ENCODE results near the gene TWNK. TPM values are rescaled to one million over a fixed set of nuclear protein-coding genes. Genes with fewer than 3 reads are reported as not detected.

The TWNK gene
- total RNA-seq, 3 donors from 2014 or later (not counting 1 experiment from before 2014, with no cell fraction given) = 2.2 to 3.6 (median 3.3) TPM

GRCh38 chr10:101035314-101035713 lies 48.0 kb downstream of the TWNK start:
- Mint-ChIP-seq H3K4me1 (peaks cover 27 to 28% of the 10 kb centered on the region in 2 donors), H3K27me3 (ENCODE audit: low read depth in 2 of 2) (no peaks in the 10 kb centered on the region), H3K27ac (no peak overlapping the region), H3K4me3 (no peak overlapping the region), H3K36me3 (peaks cover 14% of the 10 kb centered on the region), H3K9me3 (no peaks in the 10 kb centered on the region)
- Histone ChIP-seq H3K9me3 (ENCODE audit: control insufficient read depth, insufficient read depth, low read length) (no peaks in the 10 kb centered on the region), H3K27me3 (ENCODE audit: control insufficient read depth, insufficient read depth, low read length) (no peaks in the 10 kb centered on the region), H3K27ac (ENCODE audit: low read length) (no peak overlapping the region), H3K4me3 (ENCODE audit: low read length) (no peak overlapping the region), H3K4me1 (ENCODE audit: control insufficient read depth, insufficient read depth, low read length) (peaks cover 24% of the 10 kb centered on the region), H3K36me3 (ENCODE audit: control insufficient read depth, insufficient read depth, low read length) (peaks cover 46% of the 10 kb centered on the region)
- ATAC-seq = no peak
- TF ChIP-seq, protein P1, sequence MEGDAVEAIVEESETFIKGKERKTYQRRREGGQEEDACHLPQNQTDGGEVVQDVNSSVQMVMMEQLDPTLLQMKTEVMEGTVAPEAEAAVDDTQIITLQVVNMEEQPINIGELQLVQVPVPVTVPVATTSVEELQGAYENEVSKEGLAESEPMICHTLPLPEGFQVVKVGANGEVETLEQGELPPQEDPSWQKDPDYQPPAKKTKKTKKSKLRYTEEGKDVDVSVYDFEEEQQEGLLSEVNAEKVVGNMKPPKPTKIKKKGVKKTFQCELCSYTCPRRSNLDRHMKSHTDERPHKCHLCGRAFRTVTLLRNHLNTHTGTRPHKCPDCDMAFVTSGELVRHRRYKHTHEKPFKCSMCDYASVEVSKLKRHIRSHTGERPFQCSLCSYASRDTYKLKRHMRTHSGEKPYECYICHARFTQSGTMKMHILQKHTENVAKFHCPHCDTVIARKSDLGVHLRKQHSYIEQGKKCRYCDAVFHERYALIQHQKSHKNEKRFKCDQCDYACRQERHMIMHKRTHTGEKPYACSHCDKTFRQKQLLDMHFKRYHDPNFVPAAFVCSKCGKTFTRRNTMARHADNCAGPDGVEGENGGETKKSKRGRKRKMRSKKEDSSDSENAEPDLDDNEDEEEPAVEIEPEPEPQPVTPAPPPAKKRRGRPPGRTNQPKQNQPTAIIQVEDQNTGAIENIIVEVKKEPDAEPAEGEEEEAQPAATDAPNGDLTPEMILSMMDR (IDR thresholded peaks at IDR 0.05) = no peak
- DNase-seq = no peak
- WGBS (ENCODE audit: insufficient coverage) = 98% methylated on average over 7 of the region's 7 CpGs
- intact Hi-C loops (cut with micrococcal nuclease) = no loop called here

DNA sequence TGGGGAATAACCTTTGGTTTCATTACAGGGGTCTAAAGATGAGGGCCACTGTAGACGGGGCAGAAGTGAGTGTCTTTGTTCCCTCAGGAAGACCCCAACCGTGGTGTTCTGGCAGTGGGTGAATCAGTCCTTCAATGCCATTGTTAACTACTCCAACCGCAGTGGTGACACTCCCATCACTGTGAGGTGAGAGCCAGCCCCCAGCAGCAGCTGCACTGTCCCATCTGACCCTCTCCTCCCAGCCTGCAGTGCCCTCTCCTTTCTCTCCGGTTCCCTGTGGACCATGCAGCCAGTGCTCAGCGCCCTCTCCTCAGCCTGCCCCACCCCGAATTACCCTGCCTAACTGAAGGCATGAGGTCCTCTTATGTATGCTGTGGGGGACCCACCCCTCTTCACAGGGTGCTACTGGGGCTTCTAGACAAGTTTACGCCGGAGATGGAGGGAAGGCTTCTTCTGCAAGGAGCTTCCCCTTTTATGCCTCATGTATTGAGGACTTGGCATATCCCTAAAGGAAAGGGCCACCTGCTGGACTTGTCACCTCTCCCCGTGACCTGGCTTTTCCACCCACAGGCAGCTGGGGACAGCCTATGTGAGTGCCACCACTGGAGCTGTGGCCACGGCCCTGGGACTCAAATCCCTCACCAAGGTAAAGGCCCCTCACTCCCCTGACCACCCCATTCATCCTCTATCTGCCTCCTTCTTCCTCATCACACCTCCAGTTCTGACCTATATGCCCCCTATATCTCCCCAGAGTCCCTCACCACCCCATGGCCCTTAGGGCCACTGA lies 48.8 kb downstream of the TWNK start:
- Mint-ChIP-seq H3K36me3 (peaks cover 14% of the 10 kb centered on the region), H3K4me3 (no peak overlapping the region), H3K4me1 (peaks cover 25 to 26% of the 10 kb centered on the region in 2 donors), H3K27me3 (ENCODE audit: low read depth in 2 of 2) (no peaks in the 10 kb centered on the region), H3K27ac (peak overlapping the region in 1 of 2 donors; percentile 36), H3K9me3 (no peaks in the 10 kb centered on the region)
- no peaks in the 10 kb centered on the region for H3K9me3 ChIP-seq (ENCODE audit: control insufficient read depth, insufficient read depth, low read length)
- no peak overlapping the region for H3K4me3 ChIP-seq (ENCODE audit: low read length)
- TF ChIP-seq, protein P1 (IDR thresholded peaks at IDR 0.05) = no peak
- DNase-seq (no peak), ATAC-seq (no peak)
- no peak overlapping the region for H3K27ac ChIP-seq (ENCODE audit: low read length)
- H3K36me3 ChIP-seq (ENCODE audit: control insufficient read depth, insufficient read depth, low read length) = peaks cover 46% of the 10 kb centered on the region
- peaks cover 18% of the 10 kb centered on the region for H3K4me1 ChIP-seq (ENCODE audit: control insufficient read depth, insufficient read depth, low read length)
- 93% methylated on average over 10 of the region's 10 CpGs for WGBS (ENCODE audit: insufficient coverage)
- no peaks in the 10 kb centered on the region for H3K27me3 ChIP-seq (ENCODE audit: control insufficient read depth, insufficient read depth, low read length)
- intact Hi-C loops (cut with micrococcal nuclease) = no loop called here

DNA sequence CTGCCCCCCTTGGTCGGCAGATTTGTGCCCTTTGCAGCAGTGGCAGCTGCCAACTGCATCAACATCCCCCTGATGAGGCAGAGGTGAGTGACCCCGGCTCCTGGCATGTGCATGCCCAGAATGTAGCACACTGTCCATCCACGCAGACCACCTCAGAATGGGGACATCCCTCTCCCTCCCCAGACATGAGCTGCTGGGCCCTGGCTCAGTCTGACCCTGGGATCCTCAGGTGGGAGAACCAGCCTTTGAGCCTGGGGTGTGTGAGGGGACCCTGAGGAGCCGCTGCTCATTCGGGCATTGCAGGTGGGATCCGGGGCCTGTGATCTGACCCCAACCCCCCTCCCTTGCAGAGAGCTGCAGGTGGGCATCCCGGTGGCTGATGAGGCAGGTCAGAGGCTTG lies 49.4 kb downstream of the TWNK start:
- peaks cover 19% of the 10 kb centered on the region for H3K4me1 ChIP-seq (ENCODE audit: control insufficient read depth, insufficient read depth, low read length)
- TF ChIP-seq, protein P1 (IDR thresholded peaks at IDR 0.05) = no peak
- peaks cover 25% of the 10 kb centered on the region in 2 donors for H3K4me1 Mint-ChIP-seq
- H3K9me3 Mint-ChIP-seq = no peaks in the 10 kb centered on the region
- no peak overlapping the region for H3K4me3 ChIP-seq (ENCODE audit: low read length)
- intact Hi-C loops (cut with micrococcal nuclease) = no loop called here
- H3K36me3 ChIP-seq (ENCODE audit: control insufficient read depth, insufficient read depth, low read length) = peaks cover 46% of the 10 kb centered on the region
- H3K9me3 ChIP-seq (ENCODE audit: control insufficient read depth, insufficient read depth, low read length) = no peaks in the 10 kb centered on the region
- no peak for ATAC-seq
- WGBS (ENCODE audit: insufficient coverage) = 91% methylated on average over 7 of the region's 7 CpGs
- DNase-seq = no peak
- H3K27ac ChIP-seq (ENCODE audit: low read length) = no peak overlapping the region
- H3K27ac Mint-ChIP-seq = no peak overlapping the region
- H3K27me3 Mint-ChIP-seq (ENCODE audit: low read depth in 2 of 2) = no peaks in the 10 kb centered on the region
- H3K36me3 Mint-ChIP-seq = peaks cover 14% of the 10 kb centered on the region
- no peaks in the 10 kb centered on the region for H3K27me3 ChIP-seq (ENCODE audit: control insufficient read depth, insufficient read depth, low read length)
- H3K4me3 Mint-ChIP-seq = no peak overlapping the region
